Measurements from ENCODE around the gene GPR150.

Gene GPR150

DNA sequence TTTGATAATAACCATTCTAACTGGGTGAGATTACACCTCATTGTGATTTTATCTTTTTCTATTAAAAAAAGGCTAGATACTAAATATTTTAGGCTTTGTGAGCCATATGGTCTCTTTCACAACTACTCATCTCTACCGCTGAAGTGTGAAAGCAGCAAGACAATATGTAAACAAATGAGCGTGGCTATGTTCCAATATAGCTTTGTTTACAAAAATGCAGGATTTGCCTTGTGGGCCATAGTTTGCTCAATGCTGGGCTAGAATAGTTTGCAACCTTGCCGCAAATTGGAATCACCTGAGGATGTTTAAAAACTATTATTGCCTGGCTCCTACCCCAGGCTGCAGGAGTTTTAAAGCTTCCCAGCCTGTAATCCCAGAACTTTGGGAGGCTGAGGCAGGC lies 10.2 kb upstream of the GPR150 start:
- Histone ChIP-seq H3K9me3 (ENCODE audit: control insufficient read depth, insufficient read depth, low read length) (no peaks in the 10 kb centered on the region), H3K27me3 (ENCODE audit: control insufficient read depth, insufficient read depth, low read length) (no peaks in the 10 kb centered on the region), H3K27ac (ENCODE audit: low read depth, low read length) (no peak overlapping the region), H3K36me3 (ENCODE audit: control insufficient read depth, insufficient read depth, low read length) (no peaks in the 10 kb centered on the region), H3K9ac (ENCODE audit: low read depth, low read length) (no peak overlapping the region), H3K4me1 (ENCODE audit: control insufficient read depth, insufficient read depth, low read length) (no peaks in the 10 kb centered on the region), H3K4me3 (ENCODE audit: low read depth, low read length) (no peak overlapping the region)

GRCh38 chr5:95610546-95610945 lies 9.3 kb upstream of the GPR150 start:
- Histone ChIP-seq H3K4me1 (ENCODE audit: control insufficient read depth, insufficient read depth, low read length) (no peaks in the 10 kb centered on the region), H3K36me3 (ENCODE audit: control insufficient read depth, insufficient read depth, low read length) (no peaks in the 10 kb centered on the region), H3K4me3 (ENCODE audit: low read depth, low read length) (no peak overlapping the region), H3K9me3 (ENCODE audit: control insufficient read depth, insufficient read depth, low read length) (no peaks in the 10 kb centered on the region), H3K9ac (ENCODE audit: low read depth, low read length) (no peak overlapping the region), H3K27me3 (ENCODE audit: control insufficient read depth, insufficient read depth, low read length) (no peaks in the 10 kb centered on the region), H3K27ac (ENCODE audit: low read depth, low read length) (no peak overlapping the region)

- Histone ChIP-seq H3K27me3 (ENCODE audit: control insufficient read depth, insufficient read depth, low read length) (no peaks in the 10 kb centered on the region), H3K4me1 (ENCODE audit: control insufficient read depth, insufficient read depth, low read length) (no peaks in the 10 kb centered on the region), H3K9ac (ENCODE audit: low read depth, low read length) (no peak overlapping the region), H3K4me3 (ENCODE audit: low read depth, low read length) (no peak overlapping the region), H3K27ac (ENCODE audit: low read depth, low read length) (no peak overlapping the region), H3K36me3 (ENCODE audit: control insufficient read depth, insufficient read depth, low read length) (no peaks in the 10 kb centered on the region), H3K9me3 (ENCODE audit: control insufficient read depth, insufficient read depth, low read length) (no peaks in the 10 kb centered on the region)
These were observed 8.5 kb upstream of the GPR150 start for GRCh38 chr5:95611396-95611795.

GRCh38 chr5:95613514-95613913 lies 6.4 kb upstream of the GPR150 start:
- no peak overlapping the region for H3K4me3 ChIP-seq (ENCODE audit: low read depth, low read length)
- H3K36me3 ChIP-seq (ENCODE audit: control insufficient read depth, insufficient read depth, low read length) = no peaks in the 10 kb centered on the region
- no peaks in the 10 kb centered on the region for H3K4me1 ChIP-seq (ENCODE audit: control insufficient read depth, insufficient read depth, low read length)
- H3K27ac ChIP-seq (ENCODE audit: low read depth, low read length) = no peak overlapping the region
- peaks cover 10% of the 10 kb centered on the region for H3K27me3 ChIP-seq (ENCODE audit: control insufficient read depth, insufficient read depth, low read length)
- H3K9ac ChIP-seq (ENCODE audit: low read depth, low read length) = no peak overlapping the region
- H3K9me3 ChIP-seq (ENCODE audit: control insufficient read depth, insufficient read depth, low read length) = no peaks in the 10 kb centered on the region

GRCh38 chr5:95615164-95615467 lies 4.8 kb upstream of the GPR150 start:
- Histone ChIP-seq H3K4me3 (ENCODE audit: low read depth, low read length) (no peak overlapping the region), H3K9ac (ENCODE audit: low read depth, low read length) (no peak overlapping the region), H3K9me3 (ENCODE audit: control insufficient read depth, insufficient read depth, low read length) (no peaks in the 10 kb centered on the region), H3K4me1 (ENCODE audit: control insufficient read depth, insufficient read depth, low read length) (no peaks in the 10 kb centered on the region), H3K27me3 (ENCODE audit: control insufficient read depth, insufficient read depth, low read length) (peaks cover 26% of the 10 kb centered on the region), H3K27ac (ENCODE audit: low read depth, low read length) (no peak overlapping the region), H3K36me3 (ENCODE audit: control insufficient read depth, insufficient read depth, low read length) (no peaks in the 10 kb centered on the region)

DNA sequence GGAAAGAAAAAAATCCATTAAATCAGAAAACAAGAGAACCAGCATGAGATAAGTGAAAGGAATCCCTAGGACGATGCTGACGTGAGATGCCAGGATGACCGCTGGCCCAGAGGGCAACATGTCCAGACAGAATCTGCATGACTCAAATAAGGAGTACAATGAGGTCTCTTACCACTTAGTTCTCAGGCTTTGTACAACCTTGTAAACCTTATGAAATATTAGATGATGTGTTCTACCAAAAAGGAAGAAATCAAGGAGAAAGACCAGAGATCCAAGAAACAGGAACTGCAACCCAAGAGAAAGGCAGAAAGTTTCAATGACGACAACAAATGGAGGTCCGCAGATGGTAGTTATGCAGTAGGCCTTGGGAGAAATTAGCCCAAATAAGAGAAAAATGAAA lies 2.8 kb upstream of the GPR150 start:
- Histone ChIP-seq H3K4me3 (ENCODE audit: low read depth, low read length) (no peak overlapping the region), H3K36me3 (ENCODE audit: control insufficient read depth, insufficient read depth, low read length) (no peaks in the 10 kb centered on the region), H3K27me3 (ENCODE audit: control insufficient read depth, insufficient read depth, low read length) (peaks cover 45% of the 10 kb centered on the region), H3K9ac (ENCODE audit: low read depth, low read length) (no peak overlapping the region), H3K27ac (ENCODE audit: low read depth, low read length) (no peak overlapping the region), H3K4me1 (ENCODE audit: control insufficient read depth, insufficient read depth, low read length) (peaks cover 5% of the 10 kb centered on the region; the same call in 1 of the 2 replicates), H3K9me3 (ENCODE audit: control insufficient read depth, insufficient read depth, low read length) (no peaks in the 10 kb centered on the region)

GRCh38 chr5:95619096-95619495 lies 791 bp upstream of the GPR150 start:
- Histone ChIP-seq H3K36me3 (ENCODE audit: control insufficient read depth, insufficient read depth, low read length) (no peaks in the 10 kb centered on the region), H3K27me3 (ENCODE audit: control insufficient read depth, insufficient read depth, low read length) (peaks cover 64% of the 10 kb centered on the region), H3K9ac (ENCODE audit: low read depth, low read length) (no peak overlapping the region), H3K27ac (ENCODE audit: low read depth, low read length) (no peak overlapping the region), H3K4me1 (ENCODE audit: control insufficient read depth, insufficient read depth, low read length) (peaks cover 5% of the 10 kb centered on the region; the same call in 1 of the 2 replicates), H3K4me3 (ENCODE audit: low read depth, low read length) (no peak overlapping the region), H3K9me3 (ENCODE audit: control insufficient read depth, insufficient read depth, low read length) (no peaks in the 10 kb centered on the region)

DNA sequence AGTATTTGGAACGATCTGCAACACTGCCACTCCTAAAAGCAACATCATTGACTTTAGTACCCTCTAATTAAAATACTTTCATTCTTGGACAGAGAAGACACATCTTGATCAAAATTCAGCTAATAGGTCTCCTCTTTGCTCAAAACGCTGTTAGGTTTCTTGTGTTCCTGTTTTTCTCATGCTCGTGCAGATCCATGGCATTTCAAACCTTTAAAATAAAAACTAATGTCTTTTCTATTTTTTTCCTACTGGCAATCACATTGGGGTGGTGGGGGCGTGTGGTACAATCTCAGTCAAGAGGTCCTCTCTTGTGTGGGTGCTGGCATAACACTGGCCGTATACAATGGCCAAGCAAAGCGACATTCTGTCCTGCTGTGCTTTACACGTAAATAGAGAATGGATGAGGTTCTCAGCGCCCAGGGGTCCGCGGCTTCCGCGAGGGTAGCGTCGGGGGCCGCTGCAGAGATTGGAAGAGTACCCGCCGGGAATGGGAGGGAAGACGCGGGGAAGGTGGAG lies 315 bp upstream of the GPR150 start:
- Histone ChIP-seq H3K4me3 (ENCODE audit: low read depth, low read length) (peak overlapping the region; percentile 63), H3K36me3 (ENCODE audit: control insufficient read depth, insufficient read depth, low read length) (no peaks in the 10 kb centered on the region), H3K9ac (ENCODE audit: low read depth, low read length) (no peak overlapping the region), H3K27ac (ENCODE audit: low read depth, low read length) (no peak overlapping the region), H3K9me3 (ENCODE audit: control insufficient read depth, insufficient read depth, low read length) (no peaks in the 10 kb centered on the region), H3K4me1 (ENCODE audit: control insufficient read depth, insufficient read depth, low read length) (peaks cover 5% of the 10 kb centered on the region; the same call in 1 of the 2 replicates), H3K27me3 (ENCODE audit: control insufficient read depth, insufficient read depth, low read length) (peaks cover 64% of the 10 kb centered on the region)

- Histone ChIP-seq H3K4me1 (ENCODE audit: control insufficient read depth, insufficient read depth, low read length) (peaks cover 5% of the 10 kb centered on the region; the same call in 1 of the 2 replicates), H3K4me3 (ENCODE audit: low read depth, low read length) (peak overlapping the region; percentile 63), H3K36me3 (ENCODE audit: control insufficient read depth, insufficient read depth, low read length) (no peaks in the 10 kb centered on the region), H3K9ac (ENCODE audit: low read depth, low read length) (peak overlapping the region; percentile 23; the same call in 1 of the 2 replicates), H3K9me3 (ENCODE audit: control insufficient read depth, insufficient read depth, low read length) (0 out of 2 replicates have a peak, but pooled peaks cover under 1% of the 10 kb centered on the region), H3K27me3 (ENCODE audit: control insufficient read depth, insufficient read depth, low read length) (peaks cover 64% of the 10 kb centered on the region), H3K27ac (ENCODE audit: low read depth, low read length) (no peak overlapping the region)
These were observed 1.3 kb downstream of the GPR150 start for GRCh38 chr5:95620870-95621838.

- no peak overlapping the region for H3K27ac ChIP-seq (ENCODE audit: low read depth, low read length)
- H3K9ac ChIP-seq (ENCODE audit: low read depth, low read length) = no peak overlapping the region
These were observed 2.1 kb downstream of the GPR150 start for GRCh38 chr5:95621839-95622629.

More at GRCh38 chr5:95621839-95622629, 2.1 kb downstream of the GPR150 start:
- Histone ChIP-seq H3K9me3 (ENCODE audit: control insufficient read depth, insufficient read depth, low read length) (0 out of 2 replicates have a peak, but pooled peaks cover 4% of the 10 kb centered on the region), H3K4me1 (ENCODE audit: control insufficient read depth, insufficient read depth, low read length) (peaks cover 5% of the 10 kb centered on the region; the same call in 1 of the 2 replicates), H3K36me3 (ENCODE audit: control insufficient read depth, insufficient read depth, low read length) (no peaks in the 10 kb centered on the region), H3K27me3 (ENCODE audit: control insufficient read depth, insufficient read depth, low read length) (peaks cover 64% of the 10 kb centered on the region), H3K4me3 (ENCODE audit: low read depth, low read length) (no peak overlapping the region)

All from HUES48 (cell line).